22Rv1 (cell line): ENCODE results near the gene BTBD9.

Experiments used
- CTCF ChIP-seq: fragments of 450-650 bp; IDR thresholded peaks from 2 replicates; pipeline ENCODE4 v1.5.1; 2017; ENCODE audit warnings: mild to moderate bottlenecking
- ZFX ChIP-seq: fragments of 450-650 bp; IDR thresholded peaks from 2 replicates; pipeline ENCODE4 v1.6.1; 2017; ENCODE audit warnings: antibody characterized with exemption, borderline replicate concordance

- TF ChIP-seq CTCF, result no peak
- no peak for TF ChIP-seq ZFX
Measured at GRCh38 chr6:38525888-38526287, 113.8 kb downstream of the BTBD9 start.
